Endodermal cell (in vitro differentiated cells): ENCODE data around the gene CYP2D6. TPM values are rescaled to one million over a fixed set of nuclear protein-coding genes. Genes with fewer than 3 reads are reported as not detected.

Experiments used
- DNase-seq: peaks from one replicate; pipeline ENCODE4 v3.0.0-alpha.2; 2017
- H3K27ac ChIP-seq: 2 replicates; pipeline ENCODE4 v1.5.1; 2013; ENCODE audit warnings: mild to moderate bottlenecking, low read depth, low read length, moderate library complexity
- H3K27me3 ChIP-seq: 2 replicates; pipeline ENCODE4 v1.6.1; 2013; ENCODE audit warnings: mild to moderate bottlenecking, low read length, moderate library complexity; ENCODE audit not compliant: insufficient read depth, control insufficient read depth, poor library complexity, severe bottlenecking
- H3K36me3 ChIP-seq: 2 replicates; pipeline ENCODE4 v1.7.0; 2013; ENCODE audit warnings: mild to moderate bottlenecking, low read length, moderate library complexity; ENCODE audit not compliant: control insufficient read depth, insufficient read depth
- H3K4me1 ChIP-seq: one replicate; pipeline ENCODE4 v1.7.0; 2013; ENCODE audit warnings: low read length; ENCODE audit not compliant: control insufficient read depth, insufficient read depth
- H3K4me3 ChIP-seq: 2 replicates; pipeline ENCODE4 v1.5.1; 2013; ENCODE audit warnings: mild to moderate bottlenecking, low read length, moderate library complexity
- H3K9ac ChIP-seq: 2 replicates; pipeline ENCODE4 v1.6.1; 2013; ENCODE audit warnings: mild to moderate bottlenecking, low read length, moderate library complexity; ENCODE audit not compliant: poor library complexity, severe bottlenecking; ENCODE audit errors: extremely low read depth
- H3K9me3 ChIP-seq: 2 replicates; pipeline ENCODE4 v1.6.1; 2013; ENCODE audit warnings: mild to moderate bottlenecking, low read length, moderate library complexity; ENCODE audit not compliant: control insufficient read depth
- H3K27ac Mint-ChIP-seq: 2 replicates; pipeline ENCODE4 v1.8.0; 2020; ENCODE audit warnings: mixed read lengths
- H3K27me3 Mint-ChIP-seq: 2 replicates; pipeline ENCODE4 v1.8.0; 2021; ENCODE audit warnings: mild to moderate bottlenecking, mixed read lengths; ENCODE audit not compliant: insufficient read depth
- H3K36me3 Mint-ChIP-seq: 2 replicates; pipeline ENCODE4 v1.8.0; 2020; ENCODE audit warnings: low read depth, mixed read lengths
- H3K4me1 Mint-ChIP-seq: 2 replicates; pipeline ENCODE4 v1.8.0; 2020; ENCODE audit warnings: mixed read lengths
- H3K4me3 Mint-ChIP-seq: 2 replicates; pipeline ENCODE4 v1.8.0; 2020; ENCODE audit warnings: mild to moderate bottlenecking, moderate library complexity, mixed read lengths
- H3K9me3 Mint-ChIP-seq: 2 replicates; pipeline ENCODE4 v1.8.0; 2020; ENCODE audit warnings: mild to moderate bottlenecking, mixed read lengths
- WGBS, 2 experiments: methylation state at CpG; one replicate each; pipeline versions ENCODE4 v1.1.5 to v1.1.7; 2013; ENCODE audit warnings: missing lambda C conversion rate in 2 of 2, mixed read lengths in 1 of 2; ENCODE audit not compliant: insufficient coverage in 1 of 2, insufficient read length in 1 of 2; 5-methylcytosine and 5-hydroxymethylcytosine counted together
- total RNA-seq, 2 donors: library from RNA; stranded (reverse); fragmentation: NEBNext Ultra II Directional in 1 of 2; extraction: Animal tissue kit (Norgen Biotek cat#: 25700) in 1 of 2; gene quantifications; 2 replicates in 1 of 2; 3 replicates in 1 of 2; pipeline ENCODE4 v1.2.1, GENCODE V29; 2021
- TF ChIP-seq, protein P1 (sequence below): fragments of 200-600 bp; sonication (generic); conservative IDR thresholded peaks from 2 replicates; pipeline ENCODE4 v1.5.0; 2021; ENCODE audit warnings: antibody characterized with exemption, mild to moderate bottlenecking

Gene CYP2D6
- total RNA-seq, 2 donors from 2014 or later: 5.6 to 10.9 TPM

DNA sequence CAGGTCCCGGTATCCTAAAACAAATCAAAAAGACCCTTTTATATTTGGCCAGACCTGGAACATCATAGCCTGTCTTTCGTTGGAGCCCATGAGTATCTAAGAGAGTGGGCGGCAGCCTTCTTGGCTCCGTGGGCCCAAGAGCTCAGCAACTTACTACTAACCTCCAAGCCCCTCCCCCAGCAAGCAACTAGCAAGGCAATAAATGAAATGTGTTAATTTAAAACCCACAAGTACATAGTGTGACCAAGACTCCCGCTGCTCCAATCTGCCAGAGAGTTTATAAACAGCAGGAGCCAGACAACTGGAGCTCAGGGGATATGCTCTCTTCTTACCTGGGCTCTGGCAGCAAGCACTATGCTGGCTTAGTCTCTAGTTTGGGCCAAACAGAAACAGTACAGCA lies 40.8 kb upstream of the CYP2D6 start:
- no peak overlapping the region for H3K4me3 ChIP-seq
- peak; percentile 70 for DNase-seq
- Mint-ChIP-seq H3K27me3 (no peaks in the 10 kb centered on the region), H3K36me3 (peaks cover 33% of the 10 kb centered on the region), H3K9me3 (no peaks in the 10 kb centered on the region), H3K4me1 (peaks cover 48% of the 10 kb centered on the region), H3K27ac (peak overlapping the region; percentile 95), H3K4me3 (peak overlapping the region; percentile 32)
- H3K4me1 ChIP-seq: peaks cover 23% of the 10 kb centered on the region
- TF ChIP-seq, protein P1, sequence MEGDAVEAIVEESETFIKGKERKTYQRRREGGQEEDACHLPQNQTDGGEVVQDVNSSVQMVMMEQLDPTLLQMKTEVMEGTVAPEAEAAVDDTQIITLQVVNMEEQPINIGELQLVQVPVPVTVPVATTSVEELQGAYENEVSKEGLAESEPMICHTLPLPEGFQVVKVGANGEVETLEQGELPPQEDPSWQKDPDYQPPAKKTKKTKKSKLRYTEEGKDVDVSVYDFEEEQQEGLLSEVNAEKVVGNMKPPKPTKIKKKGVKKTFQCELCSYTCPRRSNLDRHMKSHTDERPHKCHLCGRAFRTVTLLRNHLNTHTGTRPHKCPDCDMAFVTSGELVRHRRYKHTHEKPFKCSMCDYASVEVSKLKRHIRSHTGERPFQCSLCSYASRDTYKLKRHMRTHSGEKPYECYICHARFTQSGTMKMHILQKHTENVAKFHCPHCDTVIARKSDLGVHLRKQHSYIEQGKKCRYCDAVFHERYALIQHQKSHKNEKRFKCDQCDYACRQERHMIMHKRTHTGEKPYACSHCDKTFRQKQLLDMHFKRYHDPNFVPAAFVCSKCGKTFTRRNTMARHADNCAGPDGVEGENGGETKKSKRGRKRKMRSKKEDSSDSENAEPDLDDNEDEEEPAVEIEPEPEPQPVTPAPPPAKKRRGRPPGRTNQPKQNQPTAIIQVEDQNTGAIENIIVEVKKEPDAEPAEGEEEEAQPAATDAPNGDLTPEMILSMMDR: no peak
- no peak overlapping the region for H3K27ac ChIP-seq
- 72 to 91% methylated on average over 1 to 5 of the region's 5 CpGs for WGBS, 2 experiments
- H3K9me3 ChIP-seq: no peaks in the 10 kb centered on the region
- H3K36me3 ChIP-seq: peaks cover 46% of the 10 kb centered on the region
- no peak overlapping the region for H3K9ac ChIP-seq
- H3K27me3 ChIP-seq: no peaks in the 10 kb centered on the region

DNA sequence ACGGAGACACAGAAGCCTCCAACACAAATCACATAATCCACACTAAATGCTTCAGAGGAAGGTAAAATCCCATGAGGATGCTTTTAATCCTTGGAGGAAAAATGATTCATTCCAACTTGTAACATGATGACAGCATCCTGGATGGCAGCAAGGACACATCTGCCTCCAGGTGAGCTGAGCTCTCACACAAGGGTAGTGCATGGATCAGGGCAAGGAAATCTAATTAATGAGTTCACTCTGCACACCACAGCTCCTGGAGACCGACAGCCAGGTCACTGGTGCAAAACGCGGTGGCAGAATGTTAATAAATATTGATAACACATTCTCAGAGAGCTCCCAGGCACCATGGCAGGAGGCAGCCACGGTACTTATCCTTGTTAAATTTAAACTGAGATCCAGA lies 40.3 kb upstream of the CYP2D6 start:
- Mint-ChIP-seq H3K4me3 (peak overlapping the region; percentile 32), H3K4me1 (peaks cover 48% of the 10 kb centered on the region), H3K27me3 (no peaks in the 10 kb centered on the region), H3K27ac (peak overlapping the region; percentile 95), H3K36me3 (peaks cover 32% of the 10 kb centered on the region), H3K9me3 (no peaks in the 10 kb centered on the region)
- Histone ChIP-seq H3K9ac (no peak overlapping the region), H3K36me3 (peaks cover 45% of the 10 kb centered on the region), H3K27ac (no peak overlapping the region), H3K4me3 (no peak overlapping the region), H3K27me3 (no peaks in the 10 kb centered on the region), H3K9me3 (no peaks in the 10 kb centered on the region), H3K4me1 (peaks cover 23% of the 10 kb centered on the region)
- TF ChIP-seq, protein P1: no peak
- no peak for DNase-seq
- 83 to 90% methylated on average over 2 to 5 of the region's 5 CpGs for WGBS, 2 experiments

DNA sequence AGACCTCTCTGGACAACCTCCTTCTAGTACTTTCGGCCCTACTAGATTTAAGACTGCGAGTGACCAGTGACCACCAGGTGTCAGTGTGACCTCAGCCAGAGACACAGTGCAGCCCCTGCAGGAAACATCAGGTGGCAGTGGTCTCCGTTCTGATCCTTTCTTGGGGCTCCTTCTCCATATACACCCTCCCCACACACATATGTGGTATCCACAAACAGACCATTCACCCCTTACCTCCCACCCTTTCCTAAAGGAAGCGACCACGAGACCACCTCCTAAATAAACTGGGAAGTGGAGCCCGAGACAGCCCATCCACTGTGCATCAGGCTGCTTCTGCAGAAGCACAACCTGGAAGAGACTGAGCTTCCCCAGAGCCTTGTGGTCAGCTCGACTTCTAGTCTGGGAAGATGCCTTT lies 38.5 kb upstream of the CYP2D6 start:
- TF ChIP-seq, protein P1: peak; percentile 100
- Histone ChIP-seq H3K27me3 (no peaks in the 10 kb centered on the region), H3K36me3 (peaks cover 51% of the 10 kb centered on the region), H3K27ac (no peak overlapping the region), H3K4me1 (peaks cover 23% of the 10 kb centered on the region), H3K9me3 (no peaks in the 10 kb centered on the region), H3K9ac (no peak overlapping the region), H3K4me3 (no peak overlapping the region)
- H3K36me3 Mint-ChIP-seq: peaks cover 34% of the 10 kb centered on the region
- 38 to 46% methylated on average over 6 to 7 of the region's 7 CpGs for WGBS, 2 experiments
- no peaks in the 10 kb centered on the region for H3K9me3 Mint-ChIP-seq
- H3K4me1 Mint-ChIP-seq: peaks cover 46% of the 10 kb centered on the region
- no peak overlapping the region for H3K4me3 Mint-ChIP-seq
- no peaks in the 10 kb centered on the region for H3K27me3 Mint-ChIP-seq
- peak overlapping the region; percentile 46 for H3K27ac Mint-ChIP-seq
- peak; percentile 95 for DNase-seq
